HepG2 (cell line): ENCODE data around the gene SPAG6. TPM values are rescaled to one million over a fixed set of nuclear protein-coding genes. Genes with fewer than 3 reads are reported as not detected.

Source experiments
- BHLHE40 ChIP-seq: IDR thresholded peaks from 2 replicates; pipeline ENCODE4 v1.6.1; 2011; ENCODE audit warnings: low read length, improper control_type of control experiment
- CC2D1A ChIP-seq: sonication (generic); formaldehyde crosslinking; IDR thresholded peaks from 2 replicates; pipeline ENCODE4 v1.8.1; 2023; ENCODE audit warnings: mild to moderate bottlenecking, missing genetic modification reagents
- FOXP1 ChIP-seq, 2 experiments: fragments of 450-650 bp in 1 of 2; IDR thresholded peaks; 2 replicates each; pipeline ENCODE4 v1.6.1; 2017 to 2018; ENCODE audit warnings: antibody characterized with exemption in 1 of 2
- SUZ12 ChIP-seq: fragments of 150-350 bp; IDR thresholded peaks from 2 replicates; pipeline ENCODE4 v1.6.1; 2014; ENCODE audit warnings: low read depth, low read length
- ZBTB38 ChIP-seq: sonication (generic); formaldehyde crosslinking; IDR thresholded peaks from 2 replicates; pipeline ENCODE4 v1.5.1; 2020; ENCODE audit warnings: mild to moderate bottlenecking, missing genetic modification reagents
- polyA plus RNA-seq, 8 experiments: library from polyadenylated mRNA; depleted of rRNA in 3 of 8; stranded (reverse) in 7 of 8; unstranded in 1 of 8; fragments of >200 nt; fragmentation: Illumina TruSeq in 4 of 8; extraction: Trizol in 4 of 8; gene quantifications; 2 replicates each; pipeline versions ENCODE4 v1.2.1 to v1.2.3, GENCODE V29; 2011 to 2016; ENCODE audit warnings: low read depth in 4 of 8, missing spikeins in 1 of 8, mixed read lengths in 1 of 8; ENCODE audit not compliant: insufficient read depth in 1 of 8
- total RNA-seq, 5 experiments: library from RNA; depleted of rRNA; stranded (reverse); fragments of >200 nt; fragmentation: Illumina TruSeq; extraction: Trizol; gene quantifications; 2 replicates each; pipeline ENCODE4 v1.2.3, GENCODE V29; 2016; ENCODE audit warnings: low read depth in 1 of 5
- TF ChIP-seq, protein P1 (sequence below): sonication (generic); formaldehyde crosslinking; IDR thresholded peaks from 2 replicates; pipeline ENCODE4 v1.5.0; 2020; ENCODE audit warnings: mild to moderate bottlenecking, missing genetic modification reagents, borderline replicate concordance
- TF ChIP-seq, protein P2 (sequence below): sonication (generic); formaldehyde crosslinking; IDR thresholded peaks from 2 replicates; pipeline ENCODE4; 2020; ENCODE audit warnings: missing genetic modification reagents, mild to moderate bottlenecking, borderline replicate concordance
- TF ChIP-seq, protein P3 (sequence below): sonication (generic); formaldehyde crosslinking; conservative IDR thresholded peaks from 2 replicates; pipeline ENCODE4 v1.4.0; 2020; ENCODE audit warnings: missing genetic modification reagents
- TF ChIP-seq, protein P4 (sequence below): sonication (generic); formaldehyde crosslinking; IDR thresholded peaks from 2 replicates; pipeline ENCODE4 v1.4.0; 2020; ENCODE audit warnings: mild to moderate bottlenecking, missing genetic modification reagents
- TF ChIP-seq, protein P5 (sequence below): sonication (generic); formaldehyde crosslinking; IDR thresholded peaks from 2 replicates; pipeline ENCODE4 v1.4.0; 2020; ENCODE audit warnings: missing genetic modification reagents, borderline replicate concordance

Gene SPAG6
- total and polyA plus RNA-seq, 2 of the 13 experiments (the other 11 are each of a cell fraction or from before 2014, with no cell fraction given) = not detected

DNA sequence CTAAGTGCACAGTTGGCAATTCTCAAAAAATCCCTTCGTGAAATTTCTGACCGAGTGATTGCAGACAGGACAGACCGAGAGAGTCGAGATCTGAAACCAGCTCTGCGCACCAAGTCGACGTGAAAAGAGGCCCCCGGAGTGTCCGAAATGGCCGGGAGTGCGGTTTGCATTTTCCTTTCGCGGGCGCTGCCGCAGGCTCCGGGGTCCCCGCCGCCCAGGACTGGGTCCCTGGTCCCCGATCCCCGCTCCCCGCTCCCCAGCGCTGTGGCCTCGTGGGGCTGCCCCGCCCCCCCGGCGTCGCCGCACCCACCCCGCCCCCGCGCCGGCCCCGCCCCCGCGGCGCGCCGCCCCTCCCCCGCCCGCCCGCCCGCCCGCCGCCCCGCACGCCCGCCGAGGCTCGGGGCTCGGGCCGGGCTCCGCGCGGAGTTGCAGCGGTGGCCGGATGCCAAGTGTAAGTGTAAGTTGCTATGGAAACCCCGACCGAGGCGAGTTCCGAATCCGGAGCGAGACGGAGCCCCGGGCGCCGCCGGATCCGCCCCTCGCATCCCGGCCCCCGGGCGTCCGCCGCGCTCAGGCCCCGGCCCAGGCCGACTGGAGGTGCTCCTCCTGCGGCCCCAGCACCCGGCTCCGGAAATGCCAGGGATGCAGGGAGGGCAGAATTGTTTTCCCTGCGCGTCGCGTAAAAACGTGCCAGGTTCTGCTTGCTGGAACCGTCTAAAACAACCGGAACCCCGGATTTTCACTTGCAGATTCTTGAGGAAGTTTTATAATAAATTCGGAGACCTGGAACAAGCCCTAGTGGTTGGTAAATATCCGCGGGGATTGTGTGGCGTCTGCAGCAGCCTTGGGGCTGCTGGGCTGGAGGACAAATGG, 19.8 kb upstream of the SPAG6 start (continued):
- TF ChIP-seq, protein P1, sequence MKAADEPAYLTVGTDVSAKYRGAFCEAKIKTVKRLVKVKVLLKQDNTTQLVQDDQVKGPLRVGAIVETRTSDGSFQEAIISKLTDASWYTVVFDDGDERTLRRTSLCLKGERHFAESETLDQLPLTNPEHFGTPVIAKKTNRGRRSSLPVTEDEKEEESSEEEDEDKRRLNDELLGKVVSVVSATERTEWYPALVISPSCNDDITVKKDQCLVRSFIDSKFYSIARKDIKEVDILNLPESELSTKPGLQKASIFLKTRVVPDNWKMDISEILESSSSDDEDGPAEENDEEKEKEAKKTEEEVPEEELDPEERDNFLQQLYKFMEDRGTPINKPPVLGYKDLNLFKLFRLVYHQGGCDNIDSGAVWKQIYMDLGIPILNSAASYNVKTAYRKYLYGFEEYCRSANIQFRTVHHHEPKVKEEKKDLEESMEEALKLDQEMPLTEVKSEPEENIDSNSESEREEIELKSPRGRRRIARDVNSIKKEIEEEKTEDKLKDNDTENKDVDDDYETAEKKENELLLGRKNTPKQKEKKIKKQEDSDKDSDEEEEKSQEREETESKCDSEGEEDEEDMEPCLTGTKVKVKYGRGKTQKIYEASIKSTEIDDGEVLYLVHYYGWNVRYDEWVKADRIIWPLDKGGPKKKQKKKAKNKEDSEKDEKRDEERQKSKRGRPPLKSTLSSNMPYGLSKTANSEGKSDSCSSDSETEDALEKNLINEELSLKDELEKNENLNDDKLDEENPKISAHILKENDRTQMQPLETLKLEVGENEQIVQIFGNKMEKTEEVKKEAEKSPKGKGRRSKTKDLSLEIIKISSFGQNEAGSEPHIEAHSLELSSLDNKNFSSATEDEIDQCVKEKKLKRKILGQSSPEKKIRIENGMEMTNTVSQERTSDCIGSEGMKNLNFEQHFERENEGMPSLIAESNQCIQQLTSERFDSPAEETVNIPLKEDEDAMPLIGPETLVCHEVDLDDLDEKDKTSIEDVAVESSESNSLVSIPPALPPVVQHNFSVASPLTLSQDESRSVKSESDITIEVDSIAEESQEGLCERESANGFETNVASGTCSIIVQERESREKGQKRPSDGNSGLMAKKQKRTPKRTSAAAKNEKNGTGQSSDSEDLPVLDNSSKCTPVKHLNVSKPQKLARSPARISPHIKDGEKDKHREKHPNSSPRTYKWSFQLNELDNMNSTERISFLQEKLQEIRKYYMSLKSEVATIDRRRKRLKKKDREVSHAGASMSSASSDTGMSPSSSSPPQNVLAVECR = peak; percentile 80; the same call in 1 of the 2 replicates
- TF ChIP-seq CC2D1A (CRISPR knock-in tag) (no peak), BHLHE40 (no peak), SUZ12 (no peak), ZBTB38 (CRISPR knock-in tag) (no peak), FOXP1 (IDR thresholded peaks at IDR 0.05) (no peak), FOXP1 (CRISPR knock-in tag; IDR thresholded peaks at IDR 0.05) (no peak)
- TF ChIP-seq, protein P2, sequence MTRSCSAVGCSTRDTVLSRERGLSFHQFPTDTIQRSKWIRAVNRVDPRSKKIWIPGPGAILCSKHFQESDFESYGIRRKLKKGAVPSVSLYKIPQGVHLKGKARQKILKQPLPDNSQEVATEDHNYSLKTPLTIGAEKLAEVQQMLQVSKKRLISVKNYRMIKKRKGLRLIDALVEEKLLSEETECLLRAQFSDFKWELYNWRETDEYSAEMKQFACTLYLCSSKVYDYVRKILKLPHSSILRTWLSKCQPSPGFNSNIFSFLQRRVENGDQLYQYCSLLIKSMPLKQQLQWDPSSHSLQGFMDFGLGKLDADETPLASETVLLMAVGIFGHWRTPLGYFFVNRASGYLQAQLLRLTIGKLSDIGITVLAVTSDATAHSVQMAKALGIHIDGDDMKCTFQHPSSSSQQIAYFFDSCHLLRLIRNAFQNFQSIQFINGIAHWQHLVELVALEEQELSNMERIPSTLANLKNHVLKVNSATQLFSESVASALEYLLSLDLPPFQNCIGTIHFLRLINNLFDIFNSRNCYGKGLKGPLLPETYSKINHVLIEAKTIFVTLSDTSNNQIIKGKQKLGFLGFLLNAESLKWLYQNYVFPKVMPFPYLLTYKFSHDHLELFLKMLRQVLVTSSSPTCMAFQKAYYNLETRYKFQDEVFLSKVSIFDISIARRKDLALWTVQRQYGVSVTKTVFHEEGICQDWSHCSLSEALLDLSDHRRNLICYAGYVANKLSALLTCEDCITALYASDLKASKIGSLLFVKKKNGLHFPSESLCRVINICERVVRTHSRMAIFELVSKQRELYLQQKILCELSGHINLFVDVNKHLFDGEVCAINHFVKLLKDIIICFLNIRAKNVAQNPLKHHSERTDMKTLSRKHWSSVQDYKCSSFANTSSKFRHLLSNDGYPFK (CRISPR knock-in tag) = no peak
- TF ChIP-seq, protein P3, sequence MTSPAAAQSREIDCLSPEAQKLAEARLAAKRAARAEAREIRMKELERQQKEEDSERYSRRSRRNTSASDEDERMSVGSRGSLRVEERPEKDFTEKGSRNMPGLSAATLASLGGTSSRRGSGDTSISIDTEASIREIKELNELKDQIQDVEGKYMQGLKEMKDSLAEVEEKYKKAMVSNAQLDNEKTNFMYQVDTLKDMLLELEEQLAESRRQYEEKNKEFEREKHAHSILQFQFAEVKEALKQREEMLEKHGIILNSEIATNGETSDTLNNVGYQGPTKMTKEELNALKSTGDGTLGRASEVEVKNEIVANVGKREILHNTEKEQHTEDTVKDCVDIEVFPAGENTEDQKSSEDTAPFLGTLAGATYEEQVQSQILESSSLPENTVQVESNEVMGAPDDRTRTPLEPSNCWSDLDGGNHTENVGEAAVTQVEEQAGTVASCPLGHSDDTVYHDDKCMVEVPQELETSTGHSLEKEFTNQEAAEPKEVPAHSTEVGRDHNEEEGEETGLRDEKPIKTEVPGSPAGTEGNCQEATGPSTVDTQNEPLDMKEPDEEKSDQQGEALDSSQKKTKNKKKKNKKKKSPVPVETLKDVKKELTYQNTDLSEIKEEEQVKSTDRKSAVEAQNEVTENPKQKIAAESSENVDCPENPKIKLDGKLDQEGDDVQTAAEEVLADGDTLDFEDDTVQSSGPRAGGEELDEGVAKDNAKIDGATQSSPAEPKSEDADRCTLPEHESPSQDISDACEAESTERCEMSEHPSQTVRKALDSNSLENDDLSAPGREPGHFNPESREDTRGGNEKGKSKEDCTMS (CRISPR knock-in tag) = no peak
- TF ChIP-seq, protein P4, sequence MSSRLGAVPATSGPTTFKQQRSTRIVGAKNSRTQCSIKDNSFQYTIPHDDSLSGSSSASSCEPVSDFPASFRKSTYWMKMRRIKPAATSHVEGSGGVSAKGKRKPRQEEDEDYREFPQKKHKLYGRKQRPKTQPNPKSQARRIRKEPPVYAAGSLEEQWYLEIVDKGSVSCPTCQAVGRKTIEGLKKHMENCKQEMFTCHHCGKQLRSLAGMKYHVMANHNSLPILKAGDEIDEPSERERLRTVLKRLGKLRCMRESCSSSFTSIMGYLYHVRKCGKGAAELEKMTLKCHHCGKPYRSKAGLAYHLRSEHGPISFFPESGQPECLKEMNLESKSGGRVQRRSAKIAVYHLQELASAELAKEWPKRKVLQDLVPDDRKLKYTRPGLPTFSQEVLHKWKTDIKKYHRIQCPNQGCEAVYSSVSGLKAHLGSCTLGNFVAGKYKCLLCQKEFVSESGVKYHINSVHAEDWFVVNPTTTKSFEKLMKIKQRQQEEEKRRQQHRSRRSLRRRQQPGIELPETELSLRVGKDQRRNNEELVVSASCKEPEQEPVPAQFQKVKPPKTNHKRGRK (CRISPR knock-in tag) = no peak
- TF ChIP-seq, protein P5, sequence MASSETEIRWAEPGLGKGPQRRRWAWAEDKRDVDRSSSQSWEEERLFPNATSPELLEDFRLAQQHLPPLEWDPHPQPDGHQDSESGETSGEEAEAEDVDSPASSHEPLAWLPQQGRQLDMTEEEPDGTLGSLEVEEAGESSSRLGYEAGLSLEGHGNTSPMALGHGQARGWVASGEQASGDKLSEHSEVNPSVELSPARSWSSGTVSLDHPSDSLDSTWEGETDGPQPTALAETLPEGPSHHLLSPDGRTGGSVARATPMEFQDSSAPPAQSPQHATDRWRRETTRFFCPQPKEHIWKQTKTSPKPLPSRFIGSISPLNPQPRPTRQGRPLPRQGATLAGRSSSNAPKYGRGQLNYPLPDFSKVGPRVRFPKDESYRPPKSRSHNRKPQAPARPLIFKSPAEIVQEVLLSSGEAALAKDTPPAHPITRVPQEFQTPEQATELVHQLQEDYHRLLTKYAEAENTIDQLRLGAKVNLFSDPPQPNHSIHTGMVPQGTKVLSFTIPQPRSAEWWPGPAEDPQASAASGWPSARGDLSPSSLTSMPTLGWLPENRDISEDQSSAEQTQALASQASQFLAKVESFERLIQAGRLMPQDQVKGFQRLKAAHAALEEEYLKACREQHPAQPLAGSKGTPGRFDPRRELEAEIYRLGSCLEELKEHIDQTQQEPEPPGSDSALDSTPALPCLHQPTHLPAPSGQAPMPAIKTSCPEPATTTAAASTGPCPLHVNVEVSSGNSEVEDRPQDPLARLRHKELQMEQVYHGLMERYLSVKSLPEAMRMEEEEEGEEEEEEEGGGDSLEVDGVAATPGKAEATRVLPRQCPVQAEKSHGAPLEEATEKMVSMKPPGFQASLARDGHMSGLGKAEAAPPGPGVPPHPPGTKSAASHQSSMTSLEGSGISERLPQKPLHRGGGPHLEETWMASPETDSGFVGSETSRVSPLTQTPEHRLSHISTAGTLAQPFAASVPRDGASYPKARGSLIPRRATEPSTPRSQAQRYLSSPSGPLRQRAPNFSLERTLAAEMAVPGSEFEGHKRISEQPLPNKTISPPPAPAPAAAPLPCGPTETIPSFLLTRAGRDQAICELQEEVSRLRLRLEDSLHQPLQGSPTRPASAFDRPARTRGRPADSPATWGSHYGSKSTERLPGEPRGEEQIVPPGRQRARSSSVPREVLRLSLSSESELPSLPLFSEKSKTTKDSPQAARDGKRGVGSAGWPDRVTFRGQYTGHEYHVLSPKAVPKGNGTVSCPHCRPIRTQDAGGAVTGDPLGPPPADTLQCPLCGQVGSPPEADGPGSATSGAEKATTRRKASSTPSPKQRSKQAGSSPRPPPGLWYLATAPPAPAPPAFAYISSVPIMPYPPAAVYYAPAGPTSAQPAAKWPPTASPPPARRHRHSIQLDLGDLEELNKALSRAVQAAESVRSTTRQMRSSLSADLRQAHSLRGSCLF = no peak
